ENCODE results near the gene ZBTB44.
"Not testable (repeated sequence)": the region's sequence is repeated elsewhere in the genome, so short reads cannot be mapped to it uniquely, and the experiment has no call there.

Gene ZBTB44

DNA sequence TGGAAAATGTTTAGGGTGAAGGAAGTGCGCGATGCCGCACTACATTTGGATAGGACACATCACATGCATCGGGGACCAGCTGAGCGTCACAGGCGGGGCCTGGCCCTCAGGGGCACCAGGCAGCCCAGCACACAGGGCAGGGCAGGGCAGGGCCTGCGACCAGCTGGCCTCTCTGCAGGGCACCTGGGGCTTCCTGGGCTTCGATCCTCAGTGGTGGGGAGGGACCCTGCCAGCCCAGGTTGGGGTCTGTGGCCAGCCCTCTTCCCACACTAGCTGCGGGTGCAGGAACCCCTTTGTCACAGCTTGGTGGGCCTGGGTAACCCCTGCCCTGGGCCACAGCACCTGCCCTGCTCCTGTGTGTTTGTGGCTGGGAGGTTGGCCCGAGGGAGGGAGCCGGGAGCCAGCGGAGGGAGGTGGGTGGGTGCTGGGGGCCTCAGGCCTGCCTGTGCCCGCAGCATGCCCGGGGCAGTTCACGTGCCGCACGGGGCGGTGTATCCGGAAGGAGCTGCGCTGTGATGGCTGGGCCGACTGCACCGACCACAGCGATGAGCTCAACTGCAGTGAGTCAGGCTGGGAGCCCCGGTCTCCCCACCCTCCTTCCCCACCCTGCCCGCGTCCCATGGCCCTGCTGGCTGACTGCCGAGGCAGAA is 117.2 kb downstream of the ZBTB44 start:
- TF ChIP-seq POU2F2 (IDR thresholded peaks at IDR 0.05; ENCODE audit: low read depth, low read length) (no peak), PAX5 (IDR thresholded peaks at IDR 0.05; ENCODE audit: insufficient read depth, low read length, severe bottlenecking) (no peak), POLR2AphosphoS5 (IDR thresholded peaks at IDR 0.05; ENCODE audit: low read depth, low read length) (no peak), POLR2A (IDR thresholded peaks at IDR 0.05; ENCODE audit: low read depth, low read length) (no peak), SPI1 (IDR thresholded peaks at IDR 0.05; ENCODE audit: low read depth, low read length) (no peak), TAF1 (IDR thresholded peaks at IDR 0.05; ENCODE audit: low read depth, low read length) (no peak)
- no peak for DNase-seq (ENCODE audit: insufficient read length, low spot score)
- FAIRE-seq, result no peak

DNA sequence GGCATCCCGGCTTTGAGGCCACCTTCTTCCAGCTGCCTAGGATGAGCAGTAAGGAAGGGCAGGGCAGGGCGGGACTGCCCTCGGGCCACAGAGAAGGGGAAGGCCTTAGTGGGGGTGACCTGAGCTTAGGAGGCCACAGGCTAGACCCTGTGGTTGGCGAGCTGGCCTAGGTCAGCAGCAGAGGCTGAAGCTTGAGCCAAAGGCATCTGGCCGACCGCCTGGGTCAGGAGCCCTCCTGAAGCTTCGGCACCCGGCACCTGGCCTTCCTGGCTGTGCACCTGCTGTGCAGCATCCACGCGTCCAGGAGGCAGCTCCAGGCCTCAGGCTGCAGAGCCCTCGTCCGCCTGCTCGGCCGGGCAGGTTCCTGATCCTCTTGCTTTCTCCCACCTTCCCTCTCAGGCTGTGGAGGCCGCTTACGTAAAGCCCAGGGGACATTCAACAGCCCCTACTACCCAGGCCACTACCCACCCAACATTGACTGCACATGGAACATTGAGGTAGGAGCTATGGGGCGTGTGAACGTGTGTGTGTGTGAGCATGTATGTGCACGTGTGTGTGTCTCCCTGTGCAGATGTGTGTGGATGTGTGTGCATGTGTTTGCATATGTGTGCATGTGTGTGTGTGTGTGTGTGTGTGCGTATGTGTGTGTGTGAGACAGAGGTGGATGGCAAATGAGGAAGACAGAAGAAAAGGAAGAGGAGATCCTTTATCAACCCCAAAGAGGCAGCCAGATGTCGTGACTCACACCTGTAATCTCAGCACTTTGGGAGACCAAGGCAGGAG is 120.3 kb downstream of the ZBTB44 start:
- TF ChIP-seq POLR2A (IDR thresholded peaks at IDR 0.05; ENCODE audit: low read depth, low read length), result no peak
- TF ChIP-seq POU2F2 (IDR thresholded peaks at IDR 0.05; ENCODE audit: low read depth, low read length), result no peak
- no peak for TF ChIP-seq PAX5 (IDR thresholded peaks at IDR 0.05; ENCODE audit: insufficient read depth, low read length, severe bottlenecking)
- no peak for TF ChIP-seq POLR2AphosphoS5 (IDR thresholded peaks at IDR 0.05; ENCODE audit: low read depth, low read length)
- TF ChIP-seq TAF1 (IDR thresholded peaks at IDR 0.05; ENCODE audit: low read depth, low read length), result no peak
- TF ChIP-seq SPI1 (IDR thresholded peaks at IDR 0.05; ENCODE audit: low read depth, low read length), result no peak
- FAIRE-seq (no peak), DNase-seq (ENCODE audit: insufficient read length, low spot score) (no peak)

DNA sequence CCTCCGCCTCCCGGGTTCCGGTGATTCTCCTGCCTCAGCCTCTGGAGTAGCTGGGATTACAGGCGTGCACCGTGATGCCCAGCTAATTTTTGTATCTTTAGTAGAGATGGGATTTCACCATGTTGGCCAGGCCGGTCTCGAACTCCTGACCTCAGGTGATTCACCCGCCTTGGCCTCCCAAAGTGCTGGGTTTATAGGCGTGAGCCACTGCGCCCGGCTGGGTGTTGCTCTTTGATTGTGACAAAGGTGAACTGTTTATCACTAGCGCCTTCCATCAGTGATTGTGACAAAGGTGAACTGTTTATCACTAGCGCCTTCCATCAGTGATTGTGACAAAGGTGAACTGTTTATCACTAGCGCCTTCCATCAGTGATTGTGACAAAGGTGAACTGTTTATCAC is 121.2 kb downstream of the ZBTB44 start:
- not testable (repeated sequence) for DNase-seq (ENCODE audit: insufficient read length, low spot score); FAIRE-seq

DNA sequence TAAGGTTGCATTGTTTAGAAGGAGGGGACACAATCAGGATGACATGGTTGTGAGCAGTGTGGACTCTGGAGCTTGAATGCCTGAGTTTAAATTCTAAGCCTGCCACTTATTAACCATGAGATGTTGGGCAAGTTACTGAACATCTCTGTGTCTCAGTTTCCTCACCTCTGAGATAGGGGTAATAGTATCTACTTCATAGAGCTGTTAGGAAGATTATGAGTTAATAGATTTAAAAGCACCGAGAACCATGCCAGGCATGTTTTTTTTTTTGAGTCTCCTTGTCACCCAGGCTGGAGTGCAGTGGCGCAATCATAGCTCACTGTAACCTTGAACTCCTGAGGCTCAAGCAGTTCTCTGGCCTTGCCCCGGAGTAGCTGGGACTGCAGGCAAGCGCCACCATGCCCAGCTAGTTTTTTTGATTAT is 121.9 kb downstream of the ZBTB44 start:
- TF ChIP-seq TAF1 (IDR thresholded peaks at IDR 0.05; ENCODE audit: low read depth, low read length) (no peak), POLR2AphosphoS5 (IDR thresholded peaks at IDR 0.05; ENCODE audit: low read depth, low read length) (no peak), POLR2A (IDR thresholded peaks at IDR 0.05; ENCODE audit: low read depth, low read length) (no peak), PAX5 (IDR thresholded peaks at IDR 0.05; ENCODE audit: insufficient read depth, low read length, severe bottlenecking) (no peak), SPI1 (IDR thresholded peaks at IDR 0.05; ENCODE audit: low read depth, low read length) (no peak), POU2F2 (IDR thresholded peaks at IDR 0.05; ENCODE audit: low read depth, low read length) (no peak)
- no peak for FAIRE-seq
- no peak for DNase-seq (ENCODE audit: insufficient read length, low spot score)

DNA sequence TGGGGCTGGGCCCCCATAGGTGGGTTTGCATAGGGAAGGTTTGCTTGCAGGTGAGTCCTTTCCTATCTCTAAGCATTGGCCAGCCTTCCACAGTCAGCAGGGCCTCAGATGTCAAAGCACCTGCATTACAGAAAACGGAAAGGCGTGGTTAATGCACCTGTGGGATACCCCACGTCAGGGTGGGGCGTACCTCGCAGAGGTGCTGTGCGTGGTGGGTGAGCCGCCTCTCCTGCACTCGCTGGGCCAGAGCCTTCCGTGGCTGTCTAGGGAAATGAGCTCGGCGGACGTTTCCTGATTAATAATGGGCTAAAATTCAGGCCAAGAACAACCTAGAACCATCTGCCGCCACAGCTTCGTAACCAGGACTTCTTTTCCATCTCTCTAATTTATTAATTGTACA is 122.8 kb downstream of the ZBTB44 start:
- FAIRE-seq (no peak), DNase-seq (ENCODE audit: insufficient read length, low spot score) (no peak)
- TF ChIP-seq POLR2AphosphoS5 (IDR thresholded peaks at IDR 0.05; ENCODE audit: low read depth, low read length) (no peak), POU2F2 (IDR thresholded peaks at IDR 0.05; ENCODE audit: low read depth, low read length) (no peak), SPI1 (IDR thresholded peaks at IDR 0.05; ENCODE audit: low read depth, low read length) (no peak), PAX5 (IDR thresholded peaks at IDR 0.05; ENCODE audit: insufficient read depth, low read length, severe bottlenecking) (no peak), POLR2A (IDR thresholded peaks at IDR 0.05; ENCODE audit: low read depth, low read length) (no peak), TAF1 (IDR thresholded peaks at IDR 0.05; ENCODE audit: low read depth, low read length) (no peak)

DNA sequence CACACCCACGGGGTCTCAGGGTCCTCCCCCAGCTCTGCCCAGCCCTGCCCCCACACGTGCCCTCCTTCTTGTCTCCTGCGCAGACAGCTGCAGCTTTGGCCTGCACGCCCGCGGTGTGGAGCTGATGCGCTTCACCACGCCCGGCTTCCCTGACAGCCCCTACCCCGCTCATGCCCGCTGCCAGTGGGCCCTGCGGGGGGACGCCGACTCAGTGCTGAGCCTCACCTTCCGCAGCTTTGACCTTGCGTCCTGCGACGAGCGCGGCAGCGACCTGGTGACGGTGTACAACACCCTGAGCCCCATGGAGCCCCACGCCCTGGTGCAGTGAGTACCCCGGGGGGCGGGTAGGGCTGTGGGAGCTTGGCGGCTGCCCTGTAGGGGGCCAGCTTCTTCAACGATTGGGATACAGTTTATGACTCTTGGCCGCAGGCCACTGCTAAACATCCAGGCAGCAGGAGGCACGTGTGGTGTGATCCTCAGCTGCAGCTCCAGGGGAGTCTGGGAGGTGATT is 124.3 kb downstream of the ZBTB44 start:
- no peak for FAIRE-seq

DNA sequence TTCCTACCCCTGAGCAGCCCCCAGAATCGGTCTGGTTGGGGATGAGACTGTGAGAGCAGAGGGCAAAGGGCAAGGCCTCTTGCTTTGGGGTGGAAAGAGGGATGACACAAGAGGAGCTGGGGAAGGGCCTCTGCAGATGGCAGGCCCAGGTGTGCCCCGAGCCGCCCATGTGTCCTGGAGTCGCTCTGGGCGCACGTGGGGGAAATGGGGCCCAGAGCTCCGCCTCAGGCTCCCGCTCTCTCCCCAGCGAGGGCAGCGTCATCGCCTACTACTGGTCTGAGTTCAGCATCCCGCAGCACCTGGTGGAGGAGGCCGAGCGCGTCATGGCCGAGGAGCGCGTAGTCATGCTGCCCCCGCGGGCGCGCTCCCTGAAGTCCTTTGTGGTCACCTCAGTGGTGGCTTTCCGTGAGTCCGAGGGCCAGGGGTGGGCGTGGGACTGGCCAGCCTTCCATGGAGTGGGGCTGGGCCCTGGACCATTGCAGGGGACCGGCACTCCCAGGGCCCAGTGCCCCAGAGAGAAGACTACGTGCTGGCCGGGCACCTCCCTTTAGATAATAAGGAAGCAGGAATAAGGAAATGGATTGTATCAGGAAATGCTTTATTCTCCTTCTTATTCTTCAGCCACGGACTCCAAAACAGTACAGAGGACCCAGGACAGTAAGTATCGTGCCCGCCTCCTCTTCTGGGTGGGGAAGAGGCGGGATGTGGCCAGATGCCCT is 125.1 kb downstream of the ZBTB44 start:
- FAIRE-seq (no peak), DNase-seq (ENCODE audit: insufficient read length, low spot score) (no peak)
- TF ChIP-seq POLR2AphosphoS5 (IDR thresholded peaks at IDR 0.05; ENCODE audit: low read depth, low read length) (no peak), PAX5 (IDR thresholded peaks at IDR 0.05; ENCODE audit: insufficient read depth, low read length, severe bottlenecking) (no peak), POLR2A (IDR thresholded peaks at IDR 0.05; ENCODE audit: low read depth, low read length) (no peak), SPI1 (IDR thresholded peaks at IDR 0.05; ENCODE audit: low read depth, low read length) (no peak), POU2F2 (IDR thresholded peaks at IDR 0.05; ENCODE audit: low read depth, low read length) (no peak), TAF1 (IDR thresholded peaks at IDR 0.05; ENCODE audit: low read depth, low read length) (no peak)

More for the DNA sequence above, 124.3 kb downstream of the ZBTB44 start:
- no peak for DNase-seq (ENCODE audit: insufficient read length, low spot score)
- no peak for TF ChIP-seq POLR2A (IDR thresholded peaks at IDR 0.05; ENCODE audit: low read depth, low read length)
- TF ChIP-seq POLR2AphosphoS5 (IDR thresholded peaks at IDR 0.05; ENCODE audit: low read depth, low read length), result no peak
- no peak for TF ChIP-seq POU2F2 (IDR thresholded peaks at IDR 0.05; ENCODE audit: low read depth, low read length)
- no peak for TF ChIP-seq TAF1 (IDR thresholded peaks at IDR 0.05; ENCODE audit: low read depth, low read length)

DNA sequence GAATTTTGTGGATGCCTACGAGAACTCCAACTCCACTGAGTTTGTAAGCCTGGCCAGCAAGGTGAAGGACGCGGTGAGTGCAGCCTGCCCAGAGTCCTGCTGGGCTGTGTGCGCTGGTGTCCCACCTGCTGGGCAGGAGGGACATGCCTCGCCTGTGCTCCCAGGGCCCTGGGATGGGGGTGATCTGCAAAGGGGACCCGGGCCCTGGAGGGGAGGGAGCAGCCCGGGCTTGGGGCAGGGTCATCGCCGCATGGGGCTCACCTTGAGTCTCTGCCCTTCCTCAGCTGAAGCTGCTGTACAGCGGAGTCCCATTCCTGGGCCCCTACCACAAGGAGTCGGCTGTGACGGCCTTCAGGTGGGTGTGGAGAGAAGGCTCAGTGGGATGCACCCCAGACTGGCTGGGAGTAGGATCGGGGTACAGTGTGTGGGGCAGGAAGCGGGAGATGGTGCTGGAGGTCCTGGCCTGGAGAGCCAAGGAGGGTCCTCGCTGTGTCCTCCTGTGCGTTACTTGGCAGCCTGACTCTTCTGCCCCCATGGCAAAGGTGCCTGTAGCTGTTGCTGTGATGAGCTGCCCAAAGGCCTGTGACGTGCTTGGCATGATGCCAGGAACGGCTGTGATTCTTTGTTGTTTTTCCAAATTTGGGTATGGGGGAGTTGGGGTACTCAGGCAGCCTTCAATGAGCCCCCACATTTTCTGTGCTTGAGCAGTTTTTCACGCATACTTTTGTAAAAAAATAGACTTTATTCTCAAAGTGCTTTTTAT is 126.0 kb downstream of the ZBTB44 start:
- FAIRE-seq (no peak), DNase-seq (ENCODE audit: insufficient read length, low spot score) (no peak)
- no peak for TF ChIP-seq PAX5 (IDR thresholded peaks at IDR 0.05; ENCODE audit: insufficient read depth, low read length, severe bottlenecking)
- no peak for TF ChIP-seq SPI1 (IDR thresholded peaks at IDR 0.05; ENCODE audit: low read depth, low read length)

DNA sequence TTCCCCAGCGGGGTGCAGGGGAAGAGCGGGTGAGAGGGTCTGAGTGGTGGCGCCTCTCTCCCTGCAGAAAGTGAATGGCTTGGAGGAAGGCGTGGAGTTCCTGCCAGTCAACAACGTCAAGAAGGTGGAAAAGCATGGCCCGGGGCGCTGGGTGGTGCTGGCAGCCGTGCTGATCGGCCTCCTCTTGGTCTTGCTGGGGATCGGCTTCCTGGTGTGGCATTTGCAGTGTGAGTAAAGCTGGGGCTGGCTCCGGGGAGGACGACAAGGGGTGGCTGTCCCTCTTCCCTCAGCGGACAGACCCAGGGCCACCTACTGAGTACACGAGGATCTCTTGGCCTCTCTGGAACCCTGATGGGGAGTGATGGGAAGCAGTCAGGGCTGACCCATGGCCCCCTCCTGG is 126.7 kb downstream of the ZBTB44 start:
- no peak for DNase-seq (ENCODE audit: insufficient read length, low spot score)
- no peak for FAIRE-seq
- TF ChIP-seq TAF1 (IDR thresholded peaks at IDR 0.05; ENCODE audit: low read depth, low read length) (no peak), POU2F2 (IDR thresholded peaks at IDR 0.05; ENCODE audit: low read depth, low read length) (no peak), POLR2AphosphoS5 (IDR thresholded peaks at IDR 0.05; ENCODE audit: low read depth, low read length) (no peak), PAX5 (IDR thresholded peaks at IDR 0.05; ENCODE audit: insufficient read depth, low read length, severe bottlenecking) (no peak), POLR2A (IDR thresholded peaks at IDR 0.05; ENCODE audit: low read depth, low read length) (no peak), SPI1 (IDR thresholded peaks at IDR 0.05; ENCODE audit: low read depth, low read length) (no peak)

All from GM12891 (cell line).